ENCODE results near the gene CAPZB.
A peak's percentile ranks its signal among the peaks of the same experiment; 100 is the strongest.

Gene CAPZB

GRCh38 chr1:19485362-19486187 is at the start of gene CAPZB:
CAPZB (minus strand) TSS chr1:19485539; CDS start chr1:19485438, 101 bp downstream.
- peak within 1 kb of the TSS; percentile 78 for H3K4me3 ChIP-seq (ENCODE audit: low read depth, low read length)
- peak; percentile 92 for DNase-seq (ENCODE audit: low read depth)
- TF ChIP-seq CTCF (IDR thresholded peaks at IDR 0.05; ENCODE audit: low read depth, low read length) (no peak), POLR2A (IDR thresholded peaks at IDR 0.05; ENCODE audit: extremely low read depth, insufficient read length) (peak; percentile 68), MYC (IDR thresholded peaks at IDR 0.05; ENCODE audit: low read depth, low read length) (no peak), MAX (IDR thresholded peaks at IDR 0.05; ENCODE audit: low read depth, low read length) (peak; percentile 20; the same call in 1 of the 2 replicates)

GRCh38 chr1:19534281-19534680 is 48.9 kb upstream of the CAPZB start:
- TF ChIP-seq MYC (IDR thresholded peaks at IDR 0.05; ENCODE audit: low read depth, low read length) (no peak), CTCF (IDR thresholded peaks at IDR 0.05; ENCODE audit: low read depth, low read length) (no peak), MAX (IDR thresholded peaks at IDR 0.05; ENCODE audit: low read depth, low read length) (no peak)

GRCh38 chr1:19533626-19534025 is 48.3 kb upstream of the CAPZB start:
- peak; percentile 50 for DNase-seq (ENCODE audit: low read depth)
- TF ChIP-seq CTCF (IDR thresholded peaks at IDR 0.05; ENCODE audit: low read depth, low read length), result no peak
- H3K4me3 ChIP-seq (ENCODE audit: low read depth, low read length), result no peak overlapping the region

More at GRCh38 chr1:19534281-19534680, 48.9 kb upstream of the CAPZB start:
- DNase-seq (ENCODE audit: low read depth), result no peak
- H3K4me3 ChIP-seq (ENCODE audit: low read depth, low read length), result no peak overlapping the region

GRCh38 chr1:19532519-19532918 is 47.2 kb upstream of the CAPZB start:
- DNase-seq (ENCODE audit: low read depth), result no peak
- TF ChIP-seq MAX (IDR thresholded peaks at IDR 0.05; ENCODE audit: low read depth, low read length) (no peak), CTCF (IDR thresholded peaks at IDR 0.05; ENCODE audit: low read depth, low read length) (no peak)
- no peak overlapping the region for H3K4me3 ChIP-seq (ENCODE audit: low read depth, low read length)

- no peak for DNase-seq (ENCODE audit: low read depth)
- H3K4me3 ChIP-seq (ENCODE audit: low read depth, low read length), result no peak overlapping the region
- no peak for TF ChIP-seq CTCF (IDR thresholded peaks at IDR 0.05; ENCODE audit: low read depth, low read length)
- TF ChIP-seq POLR2A (IDR thresholded peaks at IDR 0.05; ENCODE audit: extremely low read depth, insufficient read length), result no peak
- no peak for TF ChIP-seq MAX (IDR thresholded peaks at IDR 0.05; ENCODE audit: low read depth, low read length)
- TF ChIP-seq MYC (IDR thresholded peaks at IDR 0.05; ENCODE audit: low read depth, low read length), result no peak
Measured at GRCh38 chr1:19529664-19530063, 44.3 kb upstream of the CAPZB start.

GRCh38 chr1:19528438-19528837 is 43.1 kb upstream of the CAPZB start:
- peak; percentile 18 for DNase-seq (ENCODE audit: low read depth)
- TF ChIP-seq MYC (IDR thresholded peaks at IDR 0.05; ENCODE audit: low read depth, low read length) (no peak), POLR2A (IDR thresholded peaks at IDR 0.05; ENCODE audit: extremely low read depth, insufficient read length) (no peak), CTCF (IDR thresholded peaks at IDR 0.05; ENCODE audit: low read depth, low read length) (no peak), MAX (IDR thresholded peaks at IDR 0.05; ENCODE audit: low read depth, low read length) (no peak)
- H3K4me3 ChIP-seq (ENCODE audit: low read depth, low read length), result no peak overlapping the region

Data from NB4 (cell line).